ENCODE data around the gene PABPC1L.

GRCh38 chr20:44961870-44962267 lies 52.0 kb downstream of the PABPC1L start:
- TF ChIP-seq, protein P1, sequence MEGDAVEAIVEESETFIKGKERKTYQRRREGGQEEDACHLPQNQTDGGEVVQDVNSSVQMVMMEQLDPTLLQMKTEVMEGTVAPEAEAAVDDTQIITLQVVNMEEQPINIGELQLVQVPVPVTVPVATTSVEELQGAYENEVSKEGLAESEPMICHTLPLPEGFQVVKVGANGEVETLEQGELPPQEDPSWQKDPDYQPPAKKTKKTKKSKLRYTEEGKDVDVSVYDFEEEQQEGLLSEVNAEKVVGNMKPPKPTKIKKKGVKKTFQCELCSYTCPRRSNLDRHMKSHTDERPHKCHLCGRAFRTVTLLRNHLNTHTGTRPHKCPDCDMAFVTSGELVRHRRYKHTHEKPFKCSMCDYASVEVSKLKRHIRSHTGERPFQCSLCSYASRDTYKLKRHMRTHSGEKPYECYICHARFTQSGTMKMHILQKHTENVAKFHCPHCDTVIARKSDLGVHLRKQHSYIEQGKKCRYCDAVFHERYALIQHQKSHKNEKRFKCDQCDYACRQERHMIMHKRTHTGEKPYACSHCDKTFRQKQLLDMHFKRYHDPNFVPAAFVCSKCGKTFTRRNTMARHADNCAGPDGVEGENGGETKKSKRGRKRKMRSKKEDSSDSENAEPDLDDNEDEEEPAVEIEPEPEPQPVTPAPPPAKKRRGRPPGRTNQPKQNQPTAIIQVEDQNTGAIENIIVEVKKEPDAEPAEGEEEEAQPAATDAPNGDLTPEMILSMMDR (IDR thresholded peaks at IDR 0.05) = no peak
- no peak for TF ChIP-seq POLR2A (IDR thresholded peaks at IDR 0.05)

All from sigmoid colon (tissue), 3 donors.